Measurements from ENCODE around the gene CDK6.
A peak's percentile ranks its signal among the peaks of the same experiment; 100 is the strongest.
"Not testable (repeated sequence)": the region's sequence is repeated elsewhere in the genome, so short reads cannot be mapped to it uniquely, and the experiment has no call there.

Gene CDK6

DNA sequence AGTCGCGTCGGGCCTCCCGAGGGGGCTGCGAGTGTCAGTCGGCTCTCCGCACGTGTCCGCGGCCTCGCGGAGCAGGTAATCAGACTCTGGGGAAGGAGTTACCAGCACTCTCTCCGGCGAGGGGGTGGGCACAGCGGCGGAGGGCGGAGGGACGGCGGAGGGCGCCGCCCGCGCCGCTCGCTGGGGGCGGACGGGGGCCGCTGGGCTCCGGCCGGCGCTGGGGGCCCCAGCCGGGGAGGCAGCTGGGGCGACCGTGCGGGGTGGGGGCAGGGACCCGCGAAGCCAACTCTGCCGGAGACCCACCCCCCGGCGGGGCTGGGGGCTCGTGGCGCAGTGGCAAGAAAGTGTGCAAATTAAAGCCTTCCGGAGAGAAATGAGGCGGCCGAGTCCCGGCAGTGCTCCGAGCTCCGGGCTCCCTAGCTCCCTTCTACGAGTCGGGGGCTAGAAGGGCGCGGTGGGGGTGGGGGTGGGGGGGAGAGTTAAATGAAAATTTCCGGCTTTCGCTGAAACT lies at the start of gene CDK6:
TSS of gene CDK6 (minus strand) at position 85 of the 511 bp plus-strand sequence. CDS start 3,250 bp downstream, outside the sequence.
- peak within 1 kb of the TSS; percentile 62 to 86 (median 76) for H3K4me3 ChIP-seq
- H3K27ac ChIP-seq: peak within 1 kb of the TSS; percentile 63 to 91 (median 83)

DNA sequence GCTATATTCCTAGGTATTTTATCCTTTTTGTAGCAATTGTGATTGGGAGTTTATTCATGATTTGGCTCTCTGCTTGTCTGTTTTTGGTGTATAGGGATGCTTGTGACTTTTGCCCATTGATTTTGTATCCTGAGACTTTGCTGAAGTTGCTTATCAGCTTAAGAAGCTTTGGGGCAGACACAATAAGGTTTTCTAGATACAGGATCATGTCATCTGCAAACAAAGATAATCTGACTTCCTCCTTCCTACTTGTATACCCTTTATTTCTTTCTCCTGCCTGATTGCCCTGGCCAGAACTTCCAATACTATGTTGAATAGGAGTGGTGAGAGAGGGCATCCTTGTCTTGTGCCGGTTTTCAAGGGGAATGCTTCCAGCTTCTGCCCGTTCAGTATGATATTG lies 49.7 kb upstream of the CDK6 start:
- H3K27ac ChIP-seq, H3K4me3 ChIP-seq: not testable (repeated sequence)

DNA sequence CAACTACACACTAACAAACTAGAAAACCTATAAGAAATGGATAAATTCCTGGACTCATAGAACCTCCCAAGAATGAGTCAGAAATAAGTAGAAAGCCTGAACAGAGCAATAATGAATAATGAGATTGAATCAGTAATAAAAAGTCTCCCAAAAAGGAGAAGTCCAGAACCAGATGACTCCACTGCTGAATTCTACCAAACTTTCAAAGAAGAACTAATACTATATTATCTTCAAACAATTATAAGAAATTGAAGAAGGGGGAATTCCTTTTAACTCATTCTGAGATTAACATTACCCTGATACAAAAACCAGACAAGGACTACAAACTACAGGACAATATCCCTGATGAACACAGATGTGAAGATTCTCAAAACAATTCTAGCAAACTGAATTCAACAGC lies 47.8 kb upstream of the CDK6 start:
- no peak overlapping the region for H3K27ac ChIP-seq
- no peak overlapping the region for H3K4me3 ChIP-seq

GRCh38 chr7:92882760-92883159 lies 46.4 kb upstream of the CDK6 start:
- no peak overlapping the region for H3K27ac ChIP-seq
- no peak overlapping the region for H3K4me3 ChIP-seq

DNA sequence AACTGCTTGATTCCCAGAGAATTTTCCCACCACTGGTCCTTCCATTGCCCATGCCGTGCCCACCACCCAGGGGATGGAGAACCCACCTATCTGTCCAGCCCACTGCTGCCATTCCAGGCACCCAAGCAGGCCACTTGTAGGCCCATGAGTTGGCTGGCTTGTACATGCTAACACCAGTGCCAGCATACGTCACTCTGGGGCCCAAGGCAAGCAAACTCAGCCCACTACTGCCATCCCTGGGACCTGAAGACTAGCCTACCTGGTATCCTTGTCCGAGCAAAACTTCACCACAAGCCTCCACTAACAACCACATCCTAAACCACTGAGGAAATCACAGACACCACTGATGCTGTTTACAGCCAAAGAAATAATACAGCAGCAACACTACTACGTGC lies 44.7 kb upstream of the CDK6 start:
- H3K27ac ChIP-seq: no peak overlapping the region
- no peak overlapping the region for H3K4me3 ChIP-seq

DNA sequence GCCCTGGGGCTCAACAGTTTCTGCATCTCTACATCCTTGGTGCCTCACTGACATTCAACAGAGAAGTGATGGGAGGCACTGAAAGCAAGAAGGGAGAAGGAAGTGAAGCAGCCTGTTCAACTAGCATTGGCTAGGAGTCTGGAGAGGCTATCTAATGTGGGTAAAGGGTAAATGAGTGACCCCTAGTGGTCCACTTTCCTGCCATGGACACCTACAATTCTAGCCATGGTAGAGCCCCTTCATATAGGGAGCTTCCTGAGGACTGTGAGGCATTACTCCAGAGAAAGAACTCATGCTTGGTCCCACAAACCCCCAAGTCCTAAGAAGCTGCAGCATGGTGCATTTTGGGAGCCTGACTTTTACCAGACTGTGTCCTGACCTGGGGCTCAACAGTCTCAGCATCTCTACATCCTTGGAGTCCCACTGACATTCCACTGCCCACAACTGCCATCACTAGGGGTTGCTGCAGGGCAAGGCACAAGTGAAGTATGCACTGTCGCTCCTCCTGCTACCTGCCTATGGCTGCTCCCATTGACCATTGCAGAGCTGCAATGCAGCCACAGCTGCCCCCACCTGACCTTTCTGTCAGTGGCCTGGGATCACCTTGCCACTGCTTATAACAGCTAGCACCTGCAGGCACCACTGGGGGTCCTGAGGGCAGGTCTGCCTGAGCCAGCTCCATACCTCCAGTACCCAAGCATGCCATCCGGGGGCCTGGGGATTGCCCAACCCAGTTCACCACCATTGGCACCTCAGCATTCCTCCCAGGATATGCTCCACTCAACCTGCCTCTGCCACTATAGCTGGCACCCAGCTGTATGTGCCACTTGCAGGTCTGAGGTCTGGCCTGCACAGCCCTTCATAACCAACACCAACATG lies 44.1 kb upstream of the CDK6 start:
- no peak overlapping the region for H3K4me3 ChIP-seq
- H3K27ac ChIP-seq: no peak overlapping the region

GRCh38 chr7:92877367-92877766 lies 41.0 kb upstream of the CDK6 start:
- Histone ChIP-seq H3K27ac (no peak overlapping the region), H3K4me3 (no peak overlapping the region)

DNA sequence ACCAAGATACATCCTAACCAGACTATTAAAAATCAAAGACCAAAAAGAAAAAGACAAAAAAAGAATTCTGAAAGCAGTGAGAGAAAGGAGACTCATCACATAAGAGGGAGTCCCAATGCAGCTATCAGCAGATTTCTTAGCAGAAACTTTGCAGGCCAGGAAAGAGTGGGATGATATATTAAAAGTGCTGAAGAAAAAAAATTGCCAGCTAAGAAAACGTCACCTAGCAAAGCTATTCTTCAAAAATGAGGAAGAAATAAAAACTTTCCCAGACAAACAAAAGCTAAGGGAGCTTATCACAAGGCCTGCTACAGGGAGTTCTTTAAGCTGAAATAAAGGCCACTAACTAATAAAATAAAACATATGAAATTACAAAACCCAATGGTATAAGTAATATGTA lies 40.5 kb upstream of the CDK6 start:
- H3K27ac ChIP-seq: no peak overlapping the region
- H3K4me3 ChIP-seq: no peak overlapping the region

- H3K4me3 ChIP-seq: no peak overlapping the region
Observed at GRCh38 chr7:92875719-92876118, 39.3 kb upstream of the CDK6 start.

GRCh38 chr7:92875173-92875572 lies 38.8 kb upstream of the CDK6 start:
- Histone ChIP-seq H3K27ac (no peak overlapping the region), H3K4me3 (no peak overlapping the region)

More at GRCh38 chr7:92875719-92876118, 39.3 kb upstream of the CDK6 start:
- H3K27ac ChIP-seq: no peak overlapping the region

GRCh38 chr7:92874567-92874966 lies 38.2 kb upstream of the CDK6 start:
- Histone ChIP-seq H3K4me3 (no peak overlapping the region), H3K27ac (no peak overlapping the region)

DNA sequence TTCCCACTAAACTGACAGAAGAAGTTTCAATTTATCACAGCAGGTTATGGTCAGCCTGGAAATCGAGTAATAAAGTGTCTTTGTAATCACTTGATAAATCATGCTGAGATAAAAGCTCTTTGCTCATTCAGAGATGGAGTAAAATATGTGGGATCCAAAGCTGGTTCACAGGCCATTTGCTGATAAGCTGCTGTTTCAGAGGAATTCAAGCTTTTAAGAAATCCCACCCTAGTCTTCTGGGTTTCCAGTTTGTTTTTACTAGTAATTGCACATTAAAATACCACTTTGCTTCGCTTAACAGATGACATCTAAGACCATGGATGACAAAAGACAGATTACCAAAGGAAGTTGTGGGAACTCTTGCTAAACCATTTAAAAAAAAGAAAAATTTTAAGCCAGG lies 37.4 kb upstream of the CDK6 start:
- H3K4me3 ChIP-seq: no peak overlapping the region
- H3K27ac ChIP-seq: no peak overlapping the region

- Histone ChIP-seq H3K4me3 (no peak overlapping the region), H3K27ac (no peak overlapping the region)
Observed at GRCh38 chr7:92872701-92873100, 36.3 kb upstream of the CDK6 start.

DNA sequence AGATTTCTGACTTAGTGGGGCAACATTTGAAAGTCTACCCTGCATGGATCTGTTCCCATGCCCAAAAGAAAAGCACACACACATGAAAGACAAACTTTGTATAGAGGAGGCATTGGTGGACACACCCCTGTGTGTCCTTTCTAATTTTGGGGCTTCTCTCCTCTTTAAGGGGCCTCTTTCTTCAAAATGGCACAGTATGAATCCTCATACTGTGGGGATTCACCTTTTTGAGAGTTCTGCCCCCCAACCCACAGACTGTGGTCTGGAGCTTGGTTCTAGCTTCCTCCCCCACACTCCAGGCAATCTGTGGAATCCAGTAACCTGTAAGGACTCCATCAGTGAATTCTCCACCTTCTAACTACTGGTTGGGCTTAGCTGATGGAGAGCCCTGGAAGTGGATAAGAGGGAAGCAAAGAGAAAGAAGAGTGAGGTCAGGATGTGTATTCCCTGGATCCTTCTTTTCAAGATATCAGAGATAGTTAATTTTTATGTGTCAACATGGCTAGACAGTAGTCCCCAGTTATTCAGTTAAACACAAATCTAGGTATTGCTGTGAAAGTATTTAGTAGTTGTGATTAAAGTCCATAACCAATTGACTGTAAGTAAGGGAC lies 32.4 kb upstream of the CDK6 start:
- Histone ChIP-seq H3K4me3 (no peak overlapping the region), H3K27ac (no peak overlapping the region)

- H3K4me3 ChIP-seq, H3K27ac ChIP-seq: not testable (repeated sequence)
Observed at GRCh38 chr7:92864169-92864568, 27.8 kb upstream of the CDK6 start.

DNA sequence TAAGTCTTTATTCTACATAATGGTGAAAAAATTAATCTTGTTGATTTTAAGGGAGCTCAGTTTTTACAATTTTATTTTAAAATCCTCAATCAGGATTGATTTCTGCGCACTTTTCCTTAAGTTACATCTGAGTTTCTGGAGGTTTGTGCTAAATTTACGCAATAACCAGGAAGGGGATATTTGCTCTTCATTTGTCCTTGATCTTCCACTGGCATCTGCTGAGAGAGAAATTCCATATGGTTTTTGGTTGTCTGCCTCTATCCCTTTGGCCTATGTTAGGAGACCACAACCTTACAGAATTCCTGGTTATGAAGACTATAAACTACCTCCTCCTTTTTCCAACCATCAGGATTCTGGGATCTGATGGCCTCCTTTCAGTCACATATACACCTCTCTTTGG lies 20.1 kb upstream of the CDK6 start:
- Histone ChIP-seq H3K27ac (no peak overlapping the region), H3K4me3 (no peak overlapping the region)

- H3K4me3 ChIP-seq: no peak overlapping the region
- H3K27ac ChIP-seq: no peak overlapping the region
Observed at GRCh38 chr7:92854501-92855238, 18.3 kb upstream of the CDK6 start.

DNA sequence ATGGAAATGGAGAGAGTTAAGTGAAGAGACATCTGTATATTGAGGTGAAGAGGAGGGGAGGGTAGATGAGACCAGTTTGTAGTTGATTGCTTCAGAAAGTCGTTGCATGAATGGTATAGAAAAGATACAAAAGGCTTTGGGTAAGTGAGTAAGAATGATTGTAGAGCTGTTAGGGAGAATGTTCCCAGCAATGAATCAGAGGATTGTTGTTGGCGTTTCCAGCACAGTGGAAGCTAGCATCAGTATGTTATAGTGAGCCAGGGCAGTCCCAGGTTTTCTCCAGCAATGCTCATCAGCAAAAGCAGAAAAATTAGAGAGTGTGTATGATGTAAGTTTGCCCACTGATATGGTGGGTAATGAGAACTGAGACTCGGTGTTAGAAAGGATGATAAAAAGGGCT lies 15.4 kb upstream of the CDK6 start:
- Histone ChIP-seq H3K27ac (no peak overlapping the region), H3K4me3 (no peak overlapping the region)

DNA sequence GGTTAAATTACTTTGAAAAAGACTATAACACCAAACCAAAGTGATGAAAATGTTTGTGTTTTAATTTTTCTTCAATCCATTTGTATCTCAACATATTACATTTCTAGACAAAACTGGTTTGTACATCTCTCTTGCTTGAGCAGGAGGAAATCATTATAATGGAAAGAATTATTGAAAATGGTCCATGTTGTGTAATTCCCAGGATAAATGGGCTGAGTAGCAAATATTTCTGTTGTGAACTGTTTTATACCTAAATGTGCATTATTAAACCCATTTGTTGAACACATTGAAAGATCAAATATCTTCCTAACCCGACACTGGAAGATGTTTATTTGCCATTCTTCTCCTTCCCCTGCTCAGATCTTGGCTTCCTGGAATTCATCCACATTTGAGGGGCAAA lies 14.1 kb upstream of the CDK6 start:
- no peak overlapping the region for H3K27ac ChIP-seq
- H3K4me3 ChIP-seq: no peak overlapping the region

DNA sequence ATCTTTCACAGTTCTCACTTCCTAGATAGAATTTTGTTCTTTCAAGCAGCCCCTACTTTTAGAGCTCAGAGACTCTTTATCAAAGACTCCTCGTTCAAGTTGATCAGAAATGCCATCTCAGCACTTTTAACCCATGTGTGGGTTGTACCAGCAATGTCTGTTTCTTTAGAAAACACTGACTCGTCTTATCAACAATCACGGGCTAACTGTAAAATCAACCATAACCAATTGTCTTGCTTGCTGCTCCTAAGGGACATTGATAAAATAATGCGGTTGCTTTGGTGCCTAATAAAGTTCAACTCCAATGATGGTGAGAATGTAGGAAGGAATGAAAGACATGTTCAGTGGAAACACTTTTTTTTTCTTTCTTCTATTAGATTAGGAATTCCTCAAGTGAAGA lies 12.9 kb upstream of the CDK6 start:
- Histone ChIP-seq H3K4me3 (no peak overlapping the region), H3K27ac (no peak overlapping the region)

- no peak overlapping the region for H3K4me3 ChIP-seq
- H3K27ac ChIP-seq: no peak overlapping the region
Observed at GRCh38 chr7:92848851-92849250, 12.5 kb upstream of the CDK6 start.

Data from skin epidermis (tissue), 12 donors.